Ramos (cell line): ENCODE results near the gene FDX2.

ENCODE experiments used
- in situ Hi-C: fragments of 300-500 bp; cut with MboI; formaldehyde crosslinking; loops from one replicate; pipeline ENCODE4 v1.14.3; 2022; ENCODE audit warnings: low sequenced_read_pairs; ENCODE audit not compliant: unreplicated experiment

Gene FDX2

GRCh38 chr19:10306327-10306726 is 9.5 kb downstream of the FDX2 start:
- in situ Hi-C loops = no loop called here

DNA sequence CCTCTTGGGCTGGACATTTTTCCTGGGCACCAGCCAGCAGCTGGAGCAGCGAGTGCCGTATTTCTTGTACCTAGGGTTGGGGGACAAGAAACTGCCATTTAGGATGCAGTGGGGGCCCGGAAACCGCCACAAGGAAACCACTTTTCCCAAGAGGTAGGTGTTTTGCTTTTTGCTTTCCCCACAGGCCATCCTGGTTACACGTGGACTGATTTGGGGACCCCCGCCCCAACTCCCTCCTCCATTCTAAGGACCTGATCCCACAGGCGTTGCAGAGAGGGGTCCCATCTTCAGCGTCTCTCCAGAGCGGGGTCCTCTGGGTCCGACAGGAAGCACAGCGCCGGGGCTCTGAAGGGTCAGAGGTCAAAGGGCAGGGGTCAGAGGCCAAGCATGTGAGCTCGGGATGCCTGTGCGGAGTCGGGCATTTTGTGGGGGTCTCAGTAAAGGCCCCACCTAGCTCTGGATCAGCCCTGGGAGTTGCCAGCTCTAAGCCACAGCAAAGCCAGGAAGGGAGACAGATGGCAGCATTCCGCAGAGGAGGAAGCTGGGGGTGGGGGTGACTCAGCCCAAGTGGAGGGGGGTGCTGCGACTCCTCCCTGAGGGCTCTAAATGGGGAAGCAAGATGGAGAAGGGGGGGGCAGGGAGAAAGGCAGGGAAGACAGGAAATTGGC is 10.5 kb downstream of the FDX2 start:
- in situ Hi-C loops = no loop called here

- in situ Hi-C loops = no loop called here
These were observed 16.0 kb downstream of the FDX2 start for GRCh38 chr19:10299545-10300458.

GRCh38 chr19:10295847-10296591 is 19.8 kb downstream of the FDX2 start:
- in situ Hi-C loops = no loop called here

DNA sequence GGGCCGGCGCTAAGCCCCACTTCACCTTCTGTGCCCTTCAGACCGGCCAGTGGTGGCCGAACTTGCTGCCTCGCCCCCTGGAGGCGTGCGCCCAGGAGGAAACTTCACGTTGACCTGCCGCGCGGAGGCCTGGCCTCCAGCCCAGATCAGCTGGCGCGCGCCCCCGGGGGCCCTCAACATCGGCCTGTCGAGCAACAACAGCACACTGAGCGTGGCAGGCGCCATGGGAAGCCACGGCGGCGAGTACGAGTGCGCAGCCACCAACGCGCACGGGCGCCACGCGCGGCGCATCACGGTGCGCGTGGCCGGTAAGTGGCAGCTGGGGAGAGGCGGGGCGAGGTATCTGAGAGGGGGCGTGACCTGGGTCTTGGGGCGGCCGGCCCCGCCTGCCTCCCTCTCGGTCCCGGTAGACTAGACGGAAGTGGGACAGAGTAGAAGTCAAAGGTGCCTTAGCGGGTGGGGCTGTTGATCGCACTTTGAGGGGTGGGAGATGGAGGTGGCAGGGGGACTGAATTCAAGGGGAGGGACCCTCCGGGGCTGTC is 20.4 kb downstream of the FDX2 start:
- in situ Hi-C loops = no loop called here

DNA sequence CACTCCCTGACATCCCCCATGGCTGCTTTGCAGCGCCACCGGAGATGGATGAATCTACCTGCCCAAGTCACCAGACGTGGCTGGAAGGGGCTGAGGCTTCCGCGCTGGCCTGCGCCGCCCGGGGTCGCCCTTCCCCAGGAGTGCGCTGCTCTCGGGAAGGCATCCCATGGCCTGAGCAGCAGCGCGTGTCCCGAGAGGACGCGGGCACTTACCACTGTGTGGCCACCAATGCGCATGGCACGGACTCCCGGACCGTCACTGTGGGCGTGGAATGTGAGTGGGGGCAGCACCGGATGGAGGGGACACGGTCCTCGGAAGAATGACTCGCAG is 21.5 kb downstream of the FDX2 start:
- in situ Hi-C loops = no loop called here

GRCh38 chr19:10293637-10294367 is 22.0 kb downstream of the FDX2 start:
- in situ Hi-C loops = no loop called here

DNA sequence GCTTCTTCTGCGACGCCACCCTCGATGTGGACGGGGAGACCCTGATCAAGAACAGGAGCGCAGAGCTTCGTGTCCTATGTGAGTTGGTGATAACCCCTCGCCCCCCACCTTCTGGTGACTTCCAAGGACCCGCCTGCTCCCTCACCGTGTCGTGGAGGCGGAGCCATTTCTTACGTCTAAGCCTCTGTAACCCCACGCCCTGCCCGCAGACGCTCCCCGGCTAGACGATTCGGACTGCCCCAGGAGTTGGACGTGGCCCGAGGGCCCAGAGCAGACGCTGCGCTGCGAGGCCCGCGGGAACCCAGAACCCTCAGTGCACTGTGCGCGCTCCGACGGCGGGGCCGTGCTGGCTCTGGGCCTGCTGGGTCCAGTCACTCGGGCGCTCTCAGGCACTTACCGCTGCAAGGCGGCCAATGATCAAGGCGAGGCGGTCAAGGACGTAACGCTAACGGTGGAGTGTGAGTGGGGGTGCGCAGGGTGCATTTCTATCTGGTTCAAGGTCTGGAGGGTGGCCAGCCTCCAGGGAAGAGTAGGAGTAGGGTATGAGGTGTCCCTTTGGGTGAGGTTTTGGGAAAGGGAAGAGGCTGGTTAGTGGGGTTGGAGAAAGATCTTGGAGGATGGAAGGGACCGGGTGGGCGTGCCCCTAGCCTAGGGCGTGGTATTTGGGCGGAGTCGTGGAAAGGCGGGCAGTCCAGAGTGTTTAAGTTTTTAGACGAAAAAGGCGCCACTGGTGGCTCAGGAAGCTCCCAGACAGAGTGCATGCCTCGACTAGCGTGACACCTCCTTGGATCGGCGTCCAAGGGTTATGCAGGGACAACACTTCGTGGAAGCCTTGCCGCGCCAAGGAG is 22.8 kb downstream of the FDX2 start:
- in situ Hi-C loops = no loop called here

GRCh38 chr19:10292206-10292788 is 23.5 kb downstream of the FDX2 start:
- in situ Hi-C loops = no loop called here

- in situ Hi-C loops = no loop called here
These were observed 24.1 kb downstream of the FDX2 start for GRCh38 chr19:10291554-10292205.

GRCh38 chr19:10290876-10291553 is 24.8 kb downstream of the FDX2 start:
- in situ Hi-C loops = no loop called here

DNA sequence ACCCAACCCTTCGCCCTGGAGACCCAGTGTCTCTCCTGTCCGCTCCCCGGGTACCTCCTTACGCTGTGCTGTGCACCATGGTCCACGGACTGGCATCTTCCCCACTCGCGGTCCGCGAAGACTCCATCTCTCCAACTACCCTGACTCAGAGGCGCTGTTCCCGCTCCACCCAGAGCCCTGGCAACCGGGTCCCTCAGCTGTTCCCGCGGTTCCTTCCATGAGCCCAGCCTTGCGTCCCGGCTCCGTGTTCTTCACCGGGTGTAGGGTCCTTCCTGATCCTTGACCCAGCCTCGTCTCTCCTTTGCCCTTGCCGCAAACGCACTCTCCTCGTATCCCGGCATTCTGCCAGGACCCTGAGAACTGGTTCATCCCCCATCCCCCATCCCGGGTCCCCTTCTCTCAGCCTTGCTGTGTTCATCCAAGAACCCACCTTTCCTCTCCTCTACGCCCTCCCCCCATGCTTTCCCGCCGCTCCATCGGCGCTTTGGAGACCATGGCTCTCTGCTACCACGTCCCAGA is 25.4 kb downstream of the FDX2 start:
- in situ Hi-C loops = no loop called here

DNA sequence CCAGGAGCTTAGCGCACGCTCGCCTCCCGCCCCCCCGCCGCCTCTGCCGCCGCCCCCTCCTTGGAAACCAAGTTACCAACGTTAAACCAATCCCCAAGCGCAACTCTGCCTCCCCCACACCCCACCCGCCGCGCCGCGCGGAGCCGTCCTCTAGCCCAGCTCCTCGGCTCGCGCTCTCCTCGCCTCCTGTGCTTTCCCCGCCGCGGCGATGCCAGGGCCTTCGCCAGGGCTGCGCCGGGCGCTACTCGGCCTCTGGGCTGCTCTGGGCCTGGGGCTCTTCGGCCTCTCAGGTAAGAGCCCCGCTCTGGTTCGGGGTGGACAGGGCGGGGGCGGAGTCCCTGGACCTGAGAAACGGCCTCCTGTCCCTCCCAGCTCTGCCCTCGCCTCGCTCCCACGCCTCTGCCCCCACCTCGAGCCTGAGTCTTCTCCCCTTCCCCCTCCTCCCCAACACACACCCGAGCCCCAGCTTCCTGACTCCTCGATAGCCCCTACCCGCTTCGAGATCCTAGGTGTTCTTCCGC is 25.9 kb downstream of the FDX2 start, which contains the start of gene ICAM5:
ICAM5 (plus strand) TSS at position 117 of the 521 bp plus-strand sequence; CDS start at position 209, 92 bp downstream.
- in situ Hi-C loops = no loop called here

DNA sequence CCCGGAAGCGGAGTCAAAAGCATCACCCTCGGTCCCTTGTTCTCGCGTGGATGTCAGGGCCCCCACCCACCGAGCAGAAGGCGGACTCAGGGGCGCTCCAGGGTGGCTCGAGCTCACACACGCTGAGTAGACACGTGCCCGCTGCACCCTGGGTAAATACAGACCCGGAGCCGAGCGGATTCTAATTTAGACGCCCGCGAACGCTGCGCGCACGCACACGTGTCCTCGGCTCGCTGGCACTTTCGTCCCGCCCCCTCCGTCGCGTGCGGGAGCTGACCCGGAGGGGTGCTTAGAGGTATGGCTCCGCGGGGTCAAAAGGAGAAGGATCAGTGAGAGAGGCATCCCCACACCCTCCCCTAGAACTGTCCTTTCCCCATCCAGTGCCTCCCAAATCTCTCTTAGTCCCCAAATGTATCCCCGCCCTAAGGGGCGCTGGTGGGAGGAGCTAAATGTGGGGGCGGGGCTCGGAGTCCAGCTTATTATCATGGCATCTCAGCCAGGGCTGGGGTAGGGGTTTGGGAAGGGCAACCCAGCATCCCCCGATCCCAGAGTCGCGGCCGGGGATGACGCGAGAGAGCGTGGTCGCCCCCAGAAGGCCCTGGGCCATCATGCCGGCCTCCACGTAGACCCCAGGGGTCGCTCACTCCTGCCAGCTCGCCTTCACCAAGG is 26.5 kb downstream of the FDX2 start:
- in situ Hi-C loops = no loop called here

DNA sequence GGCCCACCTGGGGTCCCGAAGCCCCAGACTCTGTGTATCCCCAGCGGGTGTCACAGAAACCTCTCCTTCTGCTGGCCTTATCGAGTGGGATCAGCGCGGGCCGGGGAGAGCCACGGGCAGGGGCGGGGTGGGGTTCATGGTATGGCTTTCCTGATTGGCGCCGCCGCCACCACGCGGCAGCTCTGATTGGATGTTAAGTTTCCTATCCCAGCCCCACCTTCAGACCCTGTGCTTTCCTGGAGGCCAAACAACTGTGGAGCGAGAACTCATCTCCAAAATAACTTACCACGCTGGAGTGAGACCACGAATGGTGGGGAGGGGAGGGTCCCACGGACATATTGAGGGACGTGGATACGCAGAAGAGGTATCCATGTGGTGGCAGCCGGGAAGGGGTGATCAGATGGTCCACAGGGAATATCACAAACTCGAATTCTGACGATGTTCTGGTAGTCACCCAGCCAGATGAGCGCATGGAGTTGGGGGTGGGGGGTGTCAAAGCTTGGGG is 27.1 kb downstream of the FDX2 start:
- in situ Hi-C loops = no loop called here
